HepG2 (cell line): ENCODE results near the gene TTYH2. TPM values are rescaled to one million over a fixed set of nuclear protein-coding genes. Genes with fewer than 3 reads are reported as not detected.

ENCODE experiments used
- AKNA ChIP-seq: sonication (generic); formaldehyde crosslinking; IDR thresholded peaks from 2 replicates; pipeline ENCODE4 v1.4.0; 2020; ENCODE audit warnings: missing genetic modification reagents, borderline replicate concordance
- CBX5 ChIP-seq: sonication (generic); formaldehyde crosslinking; IDR thresholded peaks from 2 replicates; pipeline ENCODE4 v1.4.0; 2020; ENCODE audit warnings: missing genetic modification reagents, borderline replicate concordance
- CTCF ChIP-seq: sonication (generic); formaldehyde crosslinking; IDR thresholded peaks from 2 replicates; pipeline ENCODE4 v1.5.0; 2020; ENCODE audit warnings: mild to moderate bottlenecking, missing genetic modification reagents, moderate library complexity
- FOXP4 ChIP-seq: sonication (generic); formaldehyde crosslinking; IDR thresholded peaks from 2 replicates; pipeline ENCODE4 v1.4.0; 2020; ENCODE audit warnings: missing genetic modification reagents
- ISX ChIP-seq: sonication (generic); formaldehyde crosslinking; conservative IDR thresholded peaks from 2 replicates; pipeline ENCODE4 v1.5.0; 2020; ENCODE audit warnings: missing genetic modification reagents
- POGZ ChIP-seq: sonication (generic); formaldehyde crosslinking; IDR thresholded peaks from 2 replicates; pipeline ENCODE4 v1.4.0; 2020; ENCODE audit warnings: mild to moderate bottlenecking, missing genetic modification reagents
- POLR2AphosphoS2 ChIP-seq: IDR thresholded peaks from 2 replicates; pipeline ENCODE4 v1.6.1; 2011; ENCODE audit warnings: low read depth, low read length, improper control_type of control experiment
- POLR2AphosphoS5 ChIP-seq: IDR thresholded peaks from 2 replicates; pipeline ENCODE4 v1.6.1; 2012; ENCODE audit warnings: low read depth, low read length
- RFX5 ChIP-seq: IDR thresholded peaks from 2 replicates; pipeline ENCODE4 v1.6.1; 2011; ENCODE audit warnings: low read depth, low read length, improper control_type of control experiment
- SNAPC2 ChIP-seq: sonication (generic); formaldehyde crosslinking; IDR thresholded peaks from 2 replicates; pipeline ENCODE4 v1.8.1; 2022; ENCODE audit warnings: mild to moderate bottlenecking, missing genetic modification reagents
- SP1 ChIP-seq, 2 experiments: fragments of 450-650 bp in 1 of 2; sonication (generic) in 1 of 2; formaldehyde crosslinking in 1 of 2; IDR thresholded peaks; 2 replicates each; pipeline versions ENCODE4 v1.4.0 to v1.6.1; 2016 to 2020; ENCODE audit warnings: missing genetic modification reagents in 1 of 2
- TAF15 ChIP-seq: fragments of 200-400 bp; formaldehyde crosslinking; IDR thresholded peaks from one replicate; pipeline ENCODE4 v1.6.1; 2018; ENCODE audit warnings: mild to moderate bottlenecking, low read depth, low read length; ENCODE audit not compliant: poor library complexity, severe bottlenecking
- TFDP2 ChIP-seq: sonication (generic); formaldehyde crosslinking; IDR thresholded peaks from 2 replicates; pipeline ENCODE4 v1.4.0; 2020; ENCODE audit warnings: missing genetic modification reagents
- ZNF362 ChIP-seq: sonication (generic); formaldehyde crosslinking; IDR thresholded peaks from 2 replicates; pipeline ENCODE4 v1.4.0; 2020; ENCODE audit warnings: missing genetic modification reagents, mild to moderate bottlenecking, borderline replicate concordance
- ZNF382 ChIP-seq: sonication (generic); formaldehyde crosslinking; IDR thresholded peaks from 2 replicates; pipeline ENCODE4 v1.5.0; 2020; ENCODE audit warnings: missing genetic modification reagents, mild to moderate bottlenecking, borderline replicate concordance
- ZNF567 ChIP-seq: sonication (generic); formaldehyde crosslinking; IDR thresholded peaks from 2 replicates; pipeline ENCODE4 v1.8.1; 2023; ENCODE audit warnings: mild to moderate bottlenecking, missing genetic modification reagents, borderline replicate concordance
- polyA plus RNA-seq, 8 experiments: library from polyadenylated mRNA; depleted of rRNA in 3 of 8; stranded (reverse) in 7 of 8; unstranded in 1 of 8; fragments of >200 nt; fragmentation: Illumina TruSeq in 4 of 8; extraction: Trizol in 4 of 8; gene quantifications; 2 replicates each; pipeline versions ENCODE4 v1.2.1 to v1.2.3, GENCODE V29; 2011 to 2016; ENCODE audit warnings: low read depth in 4 of 8, missing spikeins in 1 of 8, mixed read lengths in 1 of 8; ENCODE audit not compliant: insufficient read depth in 1 of 8
- total RNA-seq, 5 experiments: library from RNA; depleted of rRNA; stranded (reverse); fragments of >200 nt; fragmentation: Illumina TruSeq; extraction: Trizol; gene quantifications; 2 replicates each; pipeline ENCODE4 v1.2.3, GENCODE V29; 2016; ENCODE audit warnings: low read depth in 1 of 5

Gene TTYH2
- total and polyA plus RNA-seq, 2 of the 13 experiments (the other 11 are each of a cell fraction or from before 2014, with no cell fraction given), result 0.77 to 0.96 TPM

GRCh38 chr17:74210191-74211140 lies 2.9 kb upstream of the TTYH2 start (continued):
- TF ChIP-seq TAF15 (no peak), CBX5 (CRISPR knock-in tag) (0 out of 2 replicates have a peak, but pooled peaks have one; percentile 11), POLR2AphosphoS5 (peak; percentile 72; the same call in 1 of the 2 replicates), ZNF362 (0 out of 2 replicates have a peak, but pooled peaks have one; percentile 13), SP1 (IDR thresholded peaks at IDR 0.05) (no peak), SP1 (CRISPR knock-in tag; IDR thresholded peaks at IDR 0.05) (0 out of 2 replicates have a peak, but pooled peaks have one; percentile 25), FOXP4 (CRISPR knock-in tag) (no peak), POLR2AphosphoS2 (peak; percentile 98), ZNF567 (CRISPR knock-in tag) (0 out of 2 replicates have a peak, but pooled peaks have one; percentile 46), CTCF (CRISPR knock-in tag) (peak; percentile 94), SNAPC2 (CRISPR knock-in tag) (no peak), AKNA (CRISPR knock-in tag) (no peak), POGZ (0 out of 2 replicates have a peak, but pooled peaks have one; percentile 33), RFX5 (no peak), TFDP2 (CRISPR knock-in tag) (0 out of 2 replicates have a peak, but pooled peaks have one; percentile 13), ZNF382 (CRISPR knock-in tag) (no peak), ISX (CRISPR knock-in tag) (no peak)
